H9 (cell line): ENCODE results near the gene ABCC11. TPM values are rescaled to one million over a fixed set of nuclear protein-coding genes. Genes with fewer than 3 reads are reported as not detected.

Experiments
- DNase-seq: peaks from one replicate; pipeline ENCODE4 v3.0.0-alpha.2; 2017
- H2AFZ ChIP-seq: one replicate; pipeline ENCODE4 v1.6.1; 2013; ENCODE audit warnings: mild to moderate bottlenecking, low read length, control low read depth, moderate library complexity
- H2AK5ac ChIP-seq: 2 replicates; pipeline ENCODE4 v1.6.1; 2013; ENCODE audit warnings: low read length, control low read depth, mixed read lengths; ENCODE audit not compliant: insufficient read length
- H2BK120ac ChIP-seq: one replicate; pipeline ENCODE4 v1.6.1; 2013; ENCODE audit warnings: low read depth, mild to moderate bottlenecking, low read length, control low read depth, inconsistent platforms; ENCODE audit not compliant: poor library complexity, severe bottlenecking
- H2BK12ac ChIP-seq: 2 replicates; pipeline ENCODE4 v1.6.1; 2013; ENCODE audit warnings: low read length, control low read depth, mixed read lengths, low read depth; ENCODE audit not compliant: insufficient read length
- H2BK15ac ChIP-seq: 2 replicates; pipeline ENCODE4 v1.6.1; 2013; ENCODE audit warnings: low read depth, low read length, control low read depth
- H2BK20ac ChIP-seq: one replicate; pipeline ENCODE4 v1.6.1; 2013; ENCODE audit warnings: low read depth, mild to moderate bottlenecking, low read length, control low read depth, inconsistent platforms; ENCODE audit not compliant: poor library complexity, severe bottlenecking
- H2BK5ac ChIP-seq: 2 replicates; pipeline ENCODE4 v1.6.1; 2013; ENCODE audit warnings: low read length, control low read depth, mixed read lengths; ENCODE audit not compliant: insufficient read length
- H3K14ac ChIP-seq: 2 replicates; pipeline ENCODE4 v1.6.1; 2013; ENCODE audit warnings: low read length, control low read depth; ENCODE audit not compliant: insufficient read depth
- H3K18ac ChIP-seq: 2 replicates; pipeline ENCODE4 v1.6.1; 2013; ENCODE audit warnings: low read depth, mild to moderate bottlenecking, mixed read lengths, low read length, control low read depth; ENCODE audit not compliant: insufficient read length
- H3K23ac ChIP-seq: 2 replicates; pipeline ENCODE4 v1.6.1; 2013; ENCODE audit warnings: low read length, control low read depth, mixed read lengths, low read depth; ENCODE audit not compliant: insufficient read length
- H3K23me2 ChIP-seq: 2 replicates; pipeline ENCODE4 v1.6.1; 2013; ENCODE audit warnings: low read depth, mild to moderate bottlenecking, mixed read lengths, low read length, control low read depth; ENCODE audit not compliant: insufficient read length, poor library complexity, severe bottlenecking
- H3K27ac ChIP-seq: 2 replicates; pipeline ENCODE4 v1.5.1; 2013; ENCODE audit warnings: low read length, control low read depth, mixed read lengths, low read depth; ENCODE audit not compliant: insufficient read length
- H3K27me3 ChIP-seq: 2 replicates; pipeline ENCODE4 v1.6.1; 2013; ENCODE audit warnings: low read length, control low read depth, inconsistent platforms; ENCODE audit not compliant: insufficient read depth
- H3K4ac ChIP-seq: 2 replicates; pipeline ENCODE4 v1.6.1; 2013; ENCODE audit warnings: low read depth, mild to moderate bottlenecking, control low read depth, inconsistent platforms, low read length, moderate library complexity
- H3K4me1 ChIP-seq: 2 replicates; pipeline ENCODE4 v1.6.1; 2013; ENCODE audit warnings: low read length, control low read depth, inconsistent platforms; ENCODE audit not compliant: insufficient read depth
- H3K4me2 ChIP-seq: 2 replicates; pipeline ENCODE4 v1.6.1; 2013; ENCODE audit warnings: low read length, control low read depth, mixed read lengths; ENCODE audit not compliant: insufficient read length, insufficient read depth
- H3K56ac ChIP-seq: 2 replicates; pipeline ENCODE4 v1.6.1; 2013; ENCODE audit warnings: low read depth, mild to moderate bottlenecking, mixed read lengths, low read length, control low read depth; ENCODE audit not compliant: insufficient read length
- H3K79me1 ChIP-seq: 2 replicates; pipeline ENCODE4 v1.6.1; 2013; ENCODE audit warnings: low read depth, mild to moderate bottlenecking, moderate library complexity, low read length, control low read depth, inconsistent platforms; ENCODE audit not compliant: insufficient read depth, poor library complexity, severe bottlenecking
- H3K79me2 ChIP-seq: 2 replicates; pipeline ENCODE4 v1.6.1; 2013; ENCODE audit warnings: low read length, control low read depth, inconsistent platforms; ENCODE audit not compliant: insufficient read depth
- H3K9ac ChIP-seq: 2 replicates; pipeline ENCODE4 v1.6.1; 2013; ENCODE audit warnings: low read length, control low read depth, mixed read lengths; ENCODE audit not compliant: insufficient read length; ENCODE audit errors: extremely low read depth
- H3K9me3 ChIP-seq: one replicate; pipeline ENCODE4 v1.6.1; 2013; ENCODE audit warnings: low read depth, low read length, inconsistent platforms; ENCODE audit not compliant: control insufficient read depth
- H3T11ph ChIP-seq: one replicate; pipeline ENCODE4 v1.6.1; 2013; ENCODE audit warnings: mild to moderate bottlenecking, low read length, control low read depth, inconsistent platforms
- H4K20me1 ChIP-seq: one replicate; pipeline ENCODE4 v1.6.1; 2013; ENCODE audit not compliant: control insufficient read depth, insufficient read length, insufficient read depth
- H4K5ac ChIP-seq: 2 replicates; pipeline ENCODE4 v1.6.1; 2013; ENCODE audit warnings: low read depth, mild to moderate bottlenecking, mixed read lengths, low read length, control low read depth; ENCODE audit not compliant: insufficient read length
- H4K8ac ChIP-seq: replicated peaks from 2 replicates; pipeline ENCODE4 v1.6.1; 2013; ENCODE audit warnings: low read length, control low read depth, mixed read lengths, low read depth; ENCODE audit not compliant: insufficient read length
- H4K91ac ChIP-seq: 2 replicates; pipeline ENCODE4 v1.6.1; 2013; ENCODE audit warnings: low read depth, mild to moderate bottlenecking, moderate library complexity, mixed read lengths, low read length, control low read depth; ENCODE audit not compliant: insufficient read length
- H3K27ac Mint-ChIP-seq, 3 experiments: 2 replicates in 2 of 3; 3 replicates in 1 of 3; pipeline ENCODE4 v1.8.0; 2020 to 2021; ENCODE audit warnings: mixed read lengths in 3 of 3, mild to moderate bottlenecking in 1 of 3, moderate library complexity in 1 of 3
- H3K27me3 Mint-ChIP-seq: 2 replicates; pipeline ENCODE4 v1.8.0; 2021; ENCODE audit warnings: low read depth, mild to moderate bottlenecking, moderate library complexity, mixed read lengths
- H3K36me3 Mint-ChIP-seq, 3 experiments: 2 replicates in 2 of 3; 3 replicates in 1 of 3; pipeline ENCODE4 v1.8.0; 2020 to 2021; ENCODE audit warnings: low read depth in 3 of 3, mixed read lengths in 3 of 3; ENCODE audit not compliant: insufficient read depth in 1 of 3
- H3K4me1 Mint-ChIP-seq, 2 experiments: 2 replicates each; pipeline ENCODE4 v1.8.0; 2020; ENCODE audit warnings: mixed read lengths in 2 of 2
- H3K4me3 Mint-ChIP-seq, 2 experiments: 2 replicates in 1 of 2; 3 replicates in 1 of 2; pipeline ENCODE4 v1.8.0; 2020 to 2021; ENCODE audit warnings: mild to moderate bottlenecking in 2 of 2, mixed read lengths in 2 of 2, moderate library complexity in 1 of 2
- H3K9me3 Mint-ChIP-seq, 2 experiments: 2 replicates in 1 of 2; 3 replicates in 1 of 2; pipeline ENCODE4 v1.8.0; 2020; ENCODE audit warnings: mild to moderate bottlenecking in 2 of 2, mixed read lengths in 2 of 2, moderate library complexity in 1 of 2
- total RNA-seq: library from RNA; stranded (reverse); gene quantifications from 2 replicates; pipeline ENCODE4 v1.2.1, GENCODE V29; 2021
- TF ChIP-seq, protein P1 (sequence below): fragments of 200-600 bp; sonication (generic); conservative IDR thresholded peaks from 3 replicates; pipeline ENCODE4 v1.8.0; 2021; ENCODE audit warnings: antibody characterized with exemption, mild to moderate bottlenecking

ABCC11 gene
- total RNA-seq, 1 experiment from 2014 or later = 0.33 TPM

- no peak overlapping the region for H3K27ac ChIP-seq
- no peaks in the 10 kb centered on the region for H3K4me1 Mint-ChIP-seq
- no peak overlapping the region for H3T11ph ChIP-seq
- no peaks in the 10 kb centered on the region for H3K27me3 ChIP-seq
- no peak overlapping the region for H2AFZ ChIP-seq
- H2BK5ac ChIP-seq = no peak overlapping the region
- no peak overlapping the region for H3K4me2 ChIP-seq
- no peak overlapping the region for H3K18ac ChIP-seq
- TF ChIP-seq, protein P1, sequence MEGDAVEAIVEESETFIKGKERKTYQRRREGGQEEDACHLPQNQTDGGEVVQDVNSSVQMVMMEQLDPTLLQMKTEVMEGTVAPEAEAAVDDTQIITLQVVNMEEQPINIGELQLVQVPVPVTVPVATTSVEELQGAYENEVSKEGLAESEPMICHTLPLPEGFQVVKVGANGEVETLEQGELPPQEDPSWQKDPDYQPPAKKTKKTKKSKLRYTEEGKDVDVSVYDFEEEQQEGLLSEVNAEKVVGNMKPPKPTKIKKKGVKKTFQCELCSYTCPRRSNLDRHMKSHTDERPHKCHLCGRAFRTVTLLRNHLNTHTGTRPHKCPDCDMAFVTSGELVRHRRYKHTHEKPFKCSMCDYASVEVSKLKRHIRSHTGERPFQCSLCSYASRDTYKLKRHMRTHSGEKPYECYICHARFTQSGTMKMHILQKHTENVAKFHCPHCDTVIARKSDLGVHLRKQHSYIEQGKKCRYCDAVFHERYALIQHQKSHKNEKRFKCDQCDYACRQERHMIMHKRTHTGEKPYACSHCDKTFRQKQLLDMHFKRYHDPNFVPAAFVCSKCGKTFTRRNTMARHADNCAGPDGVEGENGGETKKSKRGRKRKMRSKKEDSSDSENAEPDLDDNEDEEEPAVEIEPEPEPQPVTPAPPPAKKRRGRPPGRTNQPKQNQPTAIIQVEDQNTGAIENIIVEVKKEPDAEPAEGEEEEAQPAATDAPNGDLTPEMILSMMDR = no peak
- H3K27me3 Mint-ChIP-seq = no peaks in the 10 kb centered on the region
- no peak for DNase-seq
- H4K8ac ChIP-seq = no peak overlapping the region
- no peak overlapping the region for H2BK12ac ChIP-seq
- H4K91ac ChIP-seq = no peak overlapping the region
- peak overlapping the region in 1 of 3 experiments; percentile 15; a peak in 1 of 7 replicates for H3K27ac Mint-ChIP-seq
- no peak overlapping the region for H4K5ac ChIP-seq
- no peaks in the 10 kb centered on the region for H3K79me2 ChIP-seq
- H3K36me3 Mint-ChIP-seq = peaks cover 8 to 26% (median 14%) of the 10 kb centered on the region in 3 experiments; a peak in 6 of 7 replicates
- H3K9ac ChIP-seq = no peak overlapping the region
- H3K4me3 Mint-ChIP-seq = no peak overlapping the region
- H3K79me1 ChIP-seq = no peaks in the 10 kb centered on the region
- H2BK15ac ChIP-seq = no peak overlapping the region
- no peak overlapping the region for H3K14ac ChIP-seq
- H4K20me1 ChIP-seq = no peaks in the 10 kb centered on the region
- H2BK120ac ChIP-seq = no peak overlapping the region
- no peaks in the 10 kb centered on the region for H3K9me3 ChIP-seq
- H2AK5ac ChIP-seq = no peak overlapping the region
- H2BK20ac ChIP-seq = no peak overlapping the region
- H3K56ac ChIP-seq = no peak overlapping the region
- H3K23ac ChIP-seq = no peak overlapping the region
- no peaks in the 10 kb centered on the region for H3K23me2 ChIP-seq
- no peak overlapping the region for H3K4ac ChIP-seq
- H3K4me1 ChIP-seq = no peaks in the 10 kb centered on the region
- no peaks in the 10 kb centered on the region for H3K9me3 Mint-ChIP-seq
Measured at GRCh38 chr16:48269011-48269410, 21.7 kb upstream of the ABCC11 start.
